HG02610 (cell line): ENCODE results near the gene CPED1.

Source experiments
- ATAC-seq: cut with Tn5 transposase; IDR thresholded peaks from one replicate; pipeline ENCODE4 v1.9.1; 2021; ENCODE audit warnings: mild to moderate bottlenecking, moderate library complexity; ENCODE audit not compliant: unreplicated experiment

Gene CPED1

GRCh38 chr7:121132940-121133339, 144.4 kb downstream of the CPED1 start:
- ATAC-seq = no peak

GRCh38 chr7:121133444-121133843, 144.9 kb downstream of the CPED1 start:
- no peak for ATAC-seq

GRCh38 chr7:121137580-121137979, 149.1 kb downstream of the CPED1 start:
- ATAC-seq = no peak

- peak; percentile 99 for ATAC-seq
Observed at GRCh38 chr7:121138262-121138933, 149.9 kb downstream of the CPED1 start.

GRCh38 chr7:121139427-121139826, 150.9 kb downstream of the CPED1 start:
- ATAC-seq = no peak

GRCh38 chr7:121140790-121141189, 152.3 kb downstream of the CPED1 start:
- no peak for ATAC-seq

- no peak for ATAC-seq
Observed at GRCh38 chr7:121151774-121152221, 163.3 kb downstream of the CPED1 start.

GRCh38 chr7:121153411-121153810, 164.9 kb downstream of the CPED1 start:
- ATAC-seq = no peak

GRCh38 chr7:121153995-121154394, 165.5 kb downstream of the CPED1 start:
- ATAC-seq = no peak

GRCh38 chr7:121156825-121157224, 168.3 kb downstream of the CPED1 start:
- ATAC-seq = no peak

- ATAC-seq = no peak
Observed at GRCh38 chr7:121157341-121157751, 168.8 kb downstream of the CPED1 start.

- no peak for ATAC-seq
Observed at GRCh38 chr7:121157885-121158590, 169.5 kb downstream of the CPED1 start.

- ATAC-seq = no peak
Observed at GRCh38 chr7:121158665-121159064, 170.2 kb downstream of the CPED1 start.

- ATAC-seq = no peak
Observed at GRCh38 chr7:121159553-121159952, 171.0 kb downstream of the CPED1 start.

- no peak for ATAC-seq
Observed at GRCh38 chr7:121160150-121161008, 171.9 kb downstream of the CPED1 start.

- no peak for ATAC-seq
Observed at GRCh38 chr7:121163699-121164098, 175.2 kb downstream of the CPED1 start.

- no peak for ATAC-seq
Observed at GRCh38 chr7:121164247-121164646, 175.7 kb downstream of the CPED1 start.

GRCh38 chr7:121166916-121167315, 178.4 kb downstream of the CPED1 start:
- ATAC-seq = no peak

- no peak for ATAC-seq
Observed at GRCh38 chr7:121167971-121168370, 179.5 kb downstream of the CPED1 start.

- ATAC-seq = no peak
Observed at GRCh38 chr7:121169469-121169868, 181.0 kb downstream of the CPED1 start.

GRCh38 chr7:121172484-121172883, 184.0 kb downstream of the CPED1 start:
- ATAC-seq = no peak

GRCh38 chr7:121175826-121176225, 187.3 kb downstream of the CPED1 start:
- no peak for ATAC-seq
